Spinal cord (tissue), 10 donors: ENCODE results near the gene SRGAP2B. TPM values are rescaled to one million over a fixed set of nuclear protein-coding genes. Genes with fewer than 3 reads are reported as not detected.
"Not testable (repeated sequence)": the region's sequence is repeated elsewhere in the genome, so short reads cannot be mapped to it uniquely, and the experiment has no call there.

Experiments used
- DNase-seq, 6 donors: peaks; one replicate each; pipeline versions ENCODE4 v3.0.0 to v3.0.0-alpha.2; 2013 to 2015; ENCODE audit warnings: low spot score in 6 of 6, low read depth in 4 of 6
- H3K27ac ChIP-seq: one replicate; pipeline ENCODE4 v1.5.1; 2013; ENCODE audit warnings: low read depth, low read length, control low read depth
- H3K27me3 ChIP-seq: one replicate; pipeline ENCODE4 v1.6.1; 2013; ENCODE audit warnings: low read length; ENCODE audit not compliant: control insufficient read depth, insufficient read depth
- H3K36me3 ChIP-seq: one replicate; pipeline ENCODE4 v1.6.1; 2013; ENCODE audit warnings: low read length; ENCODE audit not compliant: control insufficient read depth, insufficient read depth
- H3K4me1 ChIP-seq: one replicate; pipeline ENCODE4 v1.6.1; 2013; ENCODE audit warnings: low read length; ENCODE audit not compliant: control insufficient read depth, insufficient read depth
- H3K4me3 ChIP-seq: one replicate; pipeline ENCODE4 v1.5.1; 2013; ENCODE audit warnings: low read depth, low read length, control low read depth
- H3K9me3 ChIP-seq: one replicate; pipeline ENCODE4 v1.6.1; 2013; ENCODE audit warnings: low read length; ENCODE audit not compliant: control insufficient read depth, insufficient read depth
- WGBS: methylation state at CpG from one replicate; pipeline ENCODE4 v1.1.5; 2013; ENCODE audit warnings: missing lambda C conversion rate; ENCODE audit not compliant: insufficient coverage; 5-methylcytosine and 5-hydroxymethylcytosine counted together
- polyA plus RNA-seq, 2 donors: library from polyadenylated mRNA; unstranded; fragments of 120-200 nt; gene quantifications; one replicate each; pipeline ENCODE4 v1.2.1, GENCODE V29; 2013; ENCODE audit not compliant: insufficient read length in 2 of 2
- total RNA-seq, 2 donors: library from RNA; depleted of rRNA in 1 of 2; stranded (reverse); fragments of 120-200 nt in 1 of 2; fragments of >200 nt in 1 of 2; gene quantifications; one replicate each; pipeline versions ENCODE4 v1.2.3 to v1.2.4, GENCODE V29; 2013 to 2014
- donor health status: healthy.

Gene SRGAP2B
- total and polyA plus RNA-seq, 4 donors, result 56.2 to 84.3 (median 64.9) TPM

DNA sequence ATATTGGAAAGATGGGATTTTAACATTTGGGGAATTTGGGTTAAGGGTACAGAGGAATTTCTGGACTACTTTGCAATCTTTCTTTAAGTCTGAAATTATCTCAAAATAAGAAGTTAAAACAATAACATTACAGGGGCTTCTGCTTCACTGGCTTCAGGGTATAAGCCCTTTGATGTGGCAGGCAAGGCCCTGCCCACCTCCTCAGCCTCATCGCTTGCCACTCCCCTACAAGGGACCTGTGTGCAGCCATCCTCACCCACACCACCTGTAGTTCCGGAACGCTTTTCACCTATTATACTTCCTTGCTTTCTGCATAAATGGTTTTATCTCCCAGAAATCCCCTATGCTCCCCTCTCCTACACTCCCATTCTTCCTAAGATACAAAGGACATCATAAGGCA, 159.8 kb downstream of the SRGAP2B start:
- not testable (repeated sequence) for H3K27ac ChIP-seq, H3K27me3 ChIP-seq, H3K4me1 ChIP-seq, H3K4me3 ChIP-seq, H3K9me3 ChIP-seq, H3K36me3 ChIP-seq, DNase-seq
- no CpG with 5 or more reads among the region's 3 CpGs for WGBS

GRCh38 chr1:144933014-144933413, 162.1 kb downstream of the SRGAP2B start:
- not testable (repeated sequence) for H3K36me3 ChIP-seq, H3K27ac ChIP-seq, H3K9me3 ChIP-seq, H3K4me1 ChIP-seq, DNase-seq, H3K27me3 ChIP-seq, H3K4me3 ChIP-seq
- WGBS, result no CpG with 5 or more reads among the region's 5 CpGs

DNA sequence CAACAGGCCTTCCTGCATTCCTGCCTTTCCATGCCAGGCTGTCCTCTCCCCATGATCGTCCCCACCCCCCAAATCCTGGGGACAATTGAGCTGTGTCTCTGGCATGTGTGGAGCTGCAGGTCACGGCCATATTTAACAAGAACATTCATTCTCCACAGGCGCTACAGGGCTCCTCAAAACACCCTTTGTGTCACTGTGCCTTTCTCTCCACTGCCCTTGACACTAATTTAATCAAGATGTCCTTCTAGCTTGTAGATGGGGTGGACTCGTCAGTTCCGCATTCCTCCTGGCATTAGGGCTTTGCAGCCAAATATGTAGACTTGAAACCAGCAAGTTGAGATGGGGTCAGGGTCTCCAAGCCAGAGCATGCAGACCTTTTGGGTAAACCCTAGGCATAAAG, 163.0 kb downstream of the SRGAP2B start:
- H3K9me3 ChIP-seq, H3K36me3 ChIP-seq, H3K4me3 ChIP-seq, H3K4me1 ChIP-seq, H3K27ac ChIP-seq, H3K27me3 ChIP-seq: not testable (repeated sequence)
- DNase-seq, result peak in 2 of 6 donors; percentile 2 to 26
- WGBS, result no CpG with 5 or more reads among the region's 5 CpGs

GRCh38 chr1:144931553-144931952, 163.6 kb downstream of the SRGAP2B start:
- WGBS, result no CpG with 5 or more reads among the region's 1 CpG
- not testable (repeated sequence) for H3K4me1 ChIP-seq, H3K4me3 ChIP-seq, DNase-seq, H3K36me3 ChIP-seq, H3K27me3 ChIP-seq, H3K27ac ChIP-seq, H3K9me3 ChIP-seq

DNA sequence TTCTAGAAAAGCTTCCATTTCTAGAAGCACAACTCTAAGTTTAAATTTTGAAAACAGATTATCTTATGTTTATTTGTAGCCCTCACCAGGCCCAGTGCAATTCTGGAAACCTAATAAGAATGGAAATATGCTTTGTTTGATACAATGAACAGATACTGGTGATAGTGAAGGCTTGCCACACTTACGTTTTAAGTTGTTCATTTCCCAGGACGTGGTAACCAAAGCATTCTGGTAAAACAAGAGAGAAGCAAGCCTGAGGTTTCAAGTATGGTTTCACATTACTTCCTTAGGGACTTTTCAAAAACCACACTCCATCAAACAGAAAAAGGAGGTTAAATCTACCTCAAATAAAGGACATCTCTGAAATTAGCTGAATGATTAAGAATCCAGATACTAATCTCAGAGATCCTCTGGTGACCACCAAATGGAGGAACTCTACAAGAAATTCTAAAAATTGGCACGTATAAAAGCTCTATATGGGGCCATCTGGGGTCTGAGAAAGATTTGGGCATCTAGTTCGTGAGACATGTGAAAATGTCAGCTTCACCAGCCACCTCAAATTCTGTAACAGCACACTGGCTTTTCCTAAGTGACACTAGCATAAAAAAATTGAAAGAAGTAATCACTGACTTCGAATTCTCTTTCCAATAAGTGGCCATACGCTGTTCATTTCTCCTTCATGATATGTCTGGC, 164.9 kb downstream of the SRGAP2B start:
- no CpG with 5 or more reads among the region's 6 CpGs for WGBS
- H3K4me3 ChIP-seq, H3K27me3 ChIP-seq, H3K9me3 ChIP-seq, H3K27ac ChIP-seq, H3K4me1 ChIP-seq, DNase-seq, H3K36me3 ChIP-seq: not testable (repeated sequence)

- not testable (repeated sequence) for H3K27me3 ChIP-seq, H3K4me1 ChIP-seq, H3K27ac ChIP-seq, H3K9me3 ChIP-seq, H3K36me3 ChIP-seq, DNase-seq, H3K4me3 ChIP-seq
- WGBS, result no CpG with 5 or more reads among the region's 1 CpG
These were observed 167.8 kb downstream of the SRGAP2B start for GRCh38 chr1:144927292-144927691.

- no CpG with 5 or more reads among the region's 5 CpGs for WGBS
- DNase-seq, H3K36me3 ChIP-seq, H3K4me1 ChIP-seq, H3K4me3 ChIP-seq, H3K9me3 ChIP-seq, H3K27me3 ChIP-seq, H3K27ac ChIP-seq: not testable (repeated sequence)
These were observed 171.5 kb downstream of the SRGAP2B start for GRCh38 chr1:144923640-144924039.

- not testable (repeated sequence) for H3K27ac ChIP-seq, H3K9me3 ChIP-seq, H3K27me3 ChIP-seq, H3K4me3 ChIP-seq, H3K4me1 ChIP-seq, H3K36me3 ChIP-seq
- peak in 2 of 6 donors; percentile 0 for DNase-seq
- no CpG with 5 or more reads among the region's 4 CpGs for WGBS
These were observed 172.3 kb downstream of the SRGAP2B start for GRCh38 chr1:144922785-144923184.

- H3K36me3 ChIP-seq, H3K9me3 ChIP-seq, H3K27ac ChIP-seq, H3K4me3 ChIP-seq, DNase-seq, H3K4me1 ChIP-seq, H3K27me3 ChIP-seq: not testable (repeated sequence)
These were observed 176.0 kb downstream of the SRGAP2B start for GRCh38 chr1:144919106-144919505.

- whole genome bisulfite sequencing, result no CpG with 5 or more reads among the region's 3 CpGs
- not testable (repeated sequence) for H3K36me3 ChIP-seq, H3K27ac ChIP-seq, H3K4me1 ChIP-seq, H3K27me3 ChIP-seq, H3K4me3 ChIP-seq, DNase-seq, H3K9me3 ChIP-seq
These were observed 177.0 kb downstream of the SRGAP2B start for GRCh38 chr1:144918027-144918603.
